ENCODE measurements around the gene LATS1.

GRCh38 chr6:149680503-149680902 is 37.4 kb downstream of the LATS1 start:
- no peak for TF ChIP-seq CTCF (IDR thresholded peaks at IDR 0.05; ENCODE audit: low read depth, low read length)
- TF ChIP-seq EZH2phosphoT487 (IDR thresholded peaks at IDR 0.05; ENCODE audit: low read depth) = no peak

Data from OCI-LY3 (cell line).